GM19239 (cell line): Measurements from ENCODE around the gene MYO18B.
A peak's percentile ranks its signal among the peaks of the same experiment; 100 is the strongest.
"Not testable (repeated sequence)": the region's sequence is repeated elsewhere in the genome, so short reads cannot be mapped to it uniquely, and the experiment has no call there.

ENCODE experiments used
- DNase-seq: peaks from one replicate; pipeline ENCODE4 v3.0.0; 2011; ENCODE audit warnings: low spot score; ENCODE audit not compliant: insufficient read length
- FAIRE-seq: peaks from 2 replicates; lab custom pipeline; 2011; peaks lifted over from hg19 to GRCh38; lab: Jason Lieb, UNC

MYO18B gene

GRCh38 chr22:25741692-25742626 lies at the start of gene MYO18B:
Gene MYO18B, plus strand, starts transcription at chr22:25742188. Its CDS starts 18,905 bp downstream, at chr22:25761093.
- FAIRE-seq = no peak
- DNase-seq = no peak

GRCh38 chr22:25692397-25693267 lies 49.4 kb upstream of the MYO18B start:
- no peak for DNase-seq
- FAIRE-seq = no peak

DNA sequence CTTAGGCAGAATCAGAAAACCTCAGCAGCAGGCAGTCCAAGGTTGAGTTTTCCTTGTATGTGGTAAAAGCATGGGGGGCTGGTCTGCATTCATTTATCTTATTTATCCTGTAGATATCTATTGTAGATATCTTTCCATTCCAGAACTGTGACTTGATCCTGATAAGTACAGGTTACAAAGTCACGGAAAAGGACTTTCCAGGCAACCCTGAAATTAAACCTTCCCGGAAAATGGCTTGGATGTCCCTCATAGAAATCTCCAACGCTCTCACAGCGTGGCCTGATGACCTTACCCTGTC lies 48.8 kb upstream of the MYO18B start:
- DNase-seq (no peak), FAIRE-seq (no peak)

DNA sequence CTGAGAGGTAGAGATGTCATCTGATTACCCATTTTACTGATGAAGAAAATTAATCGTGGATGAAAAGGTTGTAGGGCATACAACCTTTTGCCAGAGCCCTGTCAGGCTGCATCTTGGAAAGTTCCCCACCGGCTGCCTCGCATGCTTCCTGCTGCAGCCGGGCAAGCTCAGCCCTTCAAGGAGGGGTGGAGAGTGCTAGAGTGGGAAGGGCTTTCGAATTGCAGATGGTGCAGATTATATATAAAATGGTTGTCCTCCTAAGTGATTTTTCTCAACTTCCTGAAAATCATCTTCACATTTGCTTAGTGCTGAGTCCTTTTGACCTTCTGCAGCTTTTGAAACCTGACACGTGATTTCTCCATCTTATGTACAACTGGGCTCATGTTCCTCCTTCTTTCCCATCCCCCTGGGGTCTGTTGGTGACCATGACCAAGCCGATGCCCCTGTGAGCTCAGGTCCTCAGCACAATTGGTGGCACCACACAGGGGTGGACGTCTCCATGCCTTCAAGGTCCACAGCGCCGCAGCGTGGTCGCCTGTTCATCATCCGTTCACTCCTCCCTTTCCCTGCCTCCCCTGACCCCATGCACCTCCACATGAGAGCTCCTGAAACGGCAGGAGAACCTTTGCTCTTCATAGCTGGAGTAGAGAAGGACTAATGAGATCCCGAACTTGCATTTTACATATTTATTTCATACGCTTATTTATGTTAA lies 47.6 kb upstream of the MYO18B start:
- FAIRE-seq (no peak), DNase-seq (no peak)

DNA sequence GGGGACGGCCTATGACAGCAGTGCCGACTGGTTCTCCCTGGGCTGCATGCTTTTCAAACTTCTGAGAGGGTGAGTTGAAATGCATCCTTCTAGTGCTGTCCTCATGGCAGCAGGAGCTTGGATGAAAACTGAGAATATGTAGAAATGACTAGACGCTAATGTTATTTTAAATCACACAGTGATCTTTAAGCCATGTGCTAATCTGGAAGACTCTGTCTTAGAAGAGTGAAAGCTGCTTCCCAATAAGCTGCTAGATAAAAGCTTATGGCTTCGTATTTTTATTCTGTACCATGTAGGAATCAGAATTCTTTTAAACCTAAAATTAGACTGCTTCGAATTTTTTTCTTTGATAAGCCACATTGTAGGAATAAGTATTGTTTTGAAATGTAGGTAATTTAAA lies 46.8 kb upstream of the MYO18B start:
- no peak for FAIRE-seq
- DNase-seq = no peak

GRCh38 chr22:25696763-25697162 lies 45.2 kb upstream of the MYO18B start:
- no peak for FAIRE-seq

DNA sequence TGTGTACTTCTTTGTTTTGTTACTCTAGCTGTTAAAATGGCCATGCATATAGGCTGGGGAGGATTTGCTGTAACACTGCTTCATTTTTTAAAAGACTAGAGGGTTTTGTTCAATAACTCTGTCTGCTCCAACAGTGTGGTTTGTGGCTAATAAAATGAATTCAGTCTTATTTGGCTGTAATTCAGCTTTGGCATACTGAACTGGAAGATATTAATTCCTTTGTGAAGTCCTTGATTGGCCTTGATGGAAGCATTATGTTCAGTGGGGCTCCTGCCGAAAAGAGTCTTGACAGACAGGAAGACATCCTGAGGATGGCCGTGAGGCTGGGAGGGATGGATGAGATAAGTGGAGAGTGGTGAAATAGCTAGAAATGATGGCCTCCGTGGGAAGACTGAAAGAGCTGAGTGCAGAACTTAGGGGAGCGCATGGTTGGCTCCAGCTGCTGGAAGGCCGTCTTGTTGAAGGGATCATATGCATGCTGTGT lies 44.8 kb upstream of the MYO18B start:
- FAIRE-seq (no peak), DNase-seq (no peak)

More at GRCh38 chr22:25696763-25697162, 45.2 kb upstream of the MYO18B start:
- DNase-seq = no peak

DNA sequence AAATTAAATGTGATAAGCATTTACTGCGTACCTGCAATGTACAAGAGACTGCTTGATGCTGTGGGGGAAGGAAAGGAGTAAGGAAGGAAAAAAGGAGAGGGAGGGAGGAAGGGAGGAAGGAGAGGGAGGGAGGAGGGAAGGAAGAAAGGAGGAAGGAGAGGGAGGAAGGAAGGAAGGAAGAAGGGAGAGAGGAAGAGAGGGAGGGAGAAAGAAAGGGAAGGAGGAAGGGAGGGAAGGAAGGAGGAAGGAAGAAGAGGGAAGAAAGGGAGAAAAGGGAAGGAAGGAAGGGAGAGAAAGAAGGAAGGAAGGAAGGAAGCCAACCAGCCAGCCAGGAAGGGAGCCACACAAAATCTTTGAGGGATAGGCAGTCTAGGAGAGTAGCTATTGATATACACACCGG lies 44.0 kb upstream of the MYO18B start:
- DNase-seq (no peak), FAIRE-seq (no peak)

DNA sequence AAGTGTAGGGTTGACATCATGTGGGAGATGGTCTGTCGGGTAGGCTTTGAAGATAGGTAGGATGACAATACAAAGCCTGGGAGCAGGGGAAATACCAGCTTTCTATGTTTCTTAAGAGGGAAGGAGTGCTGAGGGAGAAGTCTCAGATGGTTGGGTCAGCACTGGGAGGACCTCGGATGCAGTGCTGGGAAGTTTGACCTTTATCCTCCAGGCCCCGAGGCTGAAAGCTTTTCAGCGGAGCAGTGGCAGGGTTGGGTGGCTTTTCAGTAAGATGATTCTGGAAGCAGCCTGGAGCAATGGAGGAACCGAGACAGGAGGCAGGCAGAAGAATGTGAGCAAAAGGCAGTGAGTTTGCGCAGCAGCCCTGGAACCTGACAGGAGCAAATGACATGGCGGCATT lies 43.5 kb upstream of the MYO18B start:
- DNase-seq (no peak), FAIRE-seq (no peak)

DNA sequence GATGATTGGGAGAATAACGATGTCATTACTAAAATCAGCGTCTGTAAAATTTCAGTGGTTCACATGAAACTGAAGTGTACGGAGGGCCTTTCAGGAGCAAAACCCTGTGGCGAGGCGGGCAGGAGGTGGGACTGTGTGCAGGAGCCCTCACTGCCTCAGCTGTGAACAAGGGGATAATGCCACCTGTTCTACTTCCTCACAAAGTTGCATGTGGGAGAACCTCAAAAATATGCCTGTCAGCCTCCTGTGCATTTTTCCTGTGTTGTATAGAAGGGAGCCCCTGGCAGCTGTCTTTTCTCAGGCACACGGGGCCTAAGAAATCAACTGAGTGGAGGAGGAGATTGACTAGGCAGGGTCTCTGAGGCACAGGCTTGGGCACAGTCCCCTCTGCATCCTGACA lies 43.0 kb upstream of the MYO18B start:
- DNase-seq = no peak
- FAIRE-seq = no peak

DNA sequence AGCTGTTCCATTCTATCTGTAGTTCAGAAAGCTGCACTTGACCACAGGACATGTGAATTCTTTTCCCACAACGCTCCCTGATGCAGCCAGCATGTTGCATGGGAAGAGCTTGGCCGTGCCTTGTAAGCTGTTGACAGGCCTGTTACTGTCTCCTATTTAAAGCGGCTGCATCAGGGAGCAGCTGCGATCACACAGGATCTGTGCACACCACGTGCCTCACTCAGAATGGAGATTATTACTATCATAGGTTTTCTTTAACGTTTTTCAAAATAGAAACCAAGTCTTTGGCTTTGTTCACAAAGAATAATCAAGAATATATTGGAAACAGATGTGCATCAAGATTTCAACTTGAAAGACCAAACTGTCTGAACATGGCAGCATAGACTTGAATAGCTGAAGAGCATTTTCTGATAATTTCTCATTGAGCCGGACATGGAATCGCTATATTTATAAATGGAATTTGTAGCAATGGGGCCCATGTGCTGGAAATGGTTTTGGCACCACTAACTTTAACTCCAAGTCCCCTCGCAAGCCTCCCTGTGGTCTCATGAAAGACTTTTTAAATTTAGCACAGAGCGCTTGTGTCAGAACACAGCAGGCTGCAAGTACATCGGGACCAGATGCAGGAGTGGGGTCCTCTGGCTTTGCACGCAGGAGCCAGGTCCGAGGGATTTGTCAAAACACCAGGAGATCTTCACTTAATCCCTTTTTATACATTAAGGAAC lies 40.8 kb upstream of the MYO18B start:
- DNase-seq = no peak
- FAIRE-seq = no peak

- FAIRE-seq = peak; percentile 23
These were observed 39.9 kb upstream of the MYO18B start for GRCh38 chr22:25702040-25702439.

GRCh38 chr22:25702571-25703167 lies 39.3 kb upstream of the MYO18B start:
- peak; percentile 68 for FAIRE-seq

More at GRCh38 chr22:25702040-25702439, 39.9 kb upstream of the MYO18B start:
- no peak for DNase-seq

DNA sequence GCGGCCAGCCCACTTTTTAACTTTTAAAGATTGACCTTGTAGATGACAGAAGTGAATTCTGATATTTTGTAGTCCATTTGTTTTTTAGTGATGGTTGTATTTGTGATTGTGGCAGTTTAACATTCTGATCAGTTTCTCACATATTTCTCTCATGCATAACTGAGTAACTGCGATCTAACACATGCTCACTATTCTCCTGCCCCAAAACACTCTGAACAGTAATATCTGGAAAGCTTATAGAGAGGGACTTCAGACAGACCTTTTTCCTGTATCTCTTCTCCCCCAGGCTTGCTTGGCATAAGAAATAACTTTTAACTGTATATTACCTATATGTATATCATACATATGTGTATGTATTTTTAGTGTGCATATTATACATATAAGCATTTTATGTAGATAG lies 37.3 kb upstream of the MYO18B start:
- no peak for DNase-seq

More at GRCh38 chr22:25702571-25703167, 39.3 kb upstream of the MYO18B start:
- peak; percentile 14 for DNase-seq

GRCh38 chr22:25706197-25706596 lies 35.8 kb upstream of the MYO18B start:
- DNase-seq (no peak), FAIRE-seq (no peak)

More for the DNA sequence above, 37.3 kb upstream of the MYO18B start:
- no peak for FAIRE-seq

GRCh38 chr22:25708430-25708829 lies 33.6 kb upstream of the MYO18B start:
- DNase-seq, FAIRE-seq: not testable (repeated sequence)

DNA sequence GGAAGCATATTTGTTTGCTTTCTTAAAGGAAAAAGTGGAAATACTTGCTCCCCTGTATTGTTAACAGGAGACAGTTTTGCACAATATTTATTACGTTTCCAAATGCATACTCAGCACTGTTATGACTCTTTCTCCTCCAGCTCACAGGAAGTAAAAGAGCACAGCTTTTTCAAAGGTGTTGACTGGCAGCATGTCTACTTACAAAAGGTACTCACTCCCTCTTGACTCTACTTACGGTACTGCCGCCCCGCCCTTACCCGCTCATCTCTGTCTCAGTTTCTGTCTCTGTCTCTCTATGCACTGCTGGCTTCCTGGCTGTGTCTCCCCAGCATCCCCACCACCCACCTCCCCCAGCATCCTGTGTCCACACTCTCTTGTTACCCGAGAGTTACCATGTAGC lies 32.2 kb upstream of the MYO18B start:
- DNase-seq (no peak), FAIRE-seq (no peak)

GRCh38 chr22:25710501-25710900 lies 31.5 kb upstream of the MYO18B start:
- DNase-seq (no peak), FAIRE-seq (no peak)

GRCh38 chr22:25711491-25711890 lies 30.5 kb upstream of the MYO18B start:
- no peak for FAIRE-seq

More at GRCh38 chr22:25711491-25711890, 30.5 kb upstream of the MYO18B start:
- DNase-seq = no peak
